Stomach (tissue), 9 donors: ENCODE results near the gene DHPS. TPM values are rescaled to one million over a fixed set of nuclear protein-coding genes. Genes with fewer than 3 reads are reported as not detected.

Experiments used
- DNase-seq, 2 donors: peaks; one replicate each; pipeline versions ENCODE4 v3.0.0 to v3.0.0-alpha.2; 2013 to 2019
- H3K27ac ChIP-seq, 5 donors: fragments of 200-600 bp in 4 of 5; sonication (generic) in 4 of 5; one replicate each; pipeline ENCODE4 v1.5.1; 2013 to 2019; ENCODE audit warnings: mild to moderate bottlenecking in 1 of 5, moderate library complexity in 1 of 5
- H3K27me3 ChIP-seq, 3 donors: fragments of 200-600 bp; sonication (generic); one replicate each; pipeline ENCODE4 v1.5.1; 2017 to 2019; ENCODE audit warnings: mixed run types in 1 of 3
- H3K36me3 ChIP-seq, 4 donors: fragments of 200-600 bp; sonication (generic); 1 replicate in 3 of 4; 2 replicates in 1 of 4; pipeline ENCODE4 v1.5.1; 2016 to 2019
- H3K4me1 ChIP-seq, 4 donors: fragments of 200-600 bp; sonication (generic); one replicate each; pipeline ENCODE4 v1.5.1; 2016 to 2019
- H3K4me3 ChIP-seq, 4 donors: fragments of 200-600 bp; sonication (generic) in 3 of 4; one replicate each; pipeline ENCODE4 v1.5.1; 2016 to 2019; ENCODE audit warnings: mild to moderate bottlenecking in 1 of 4
- H3K9me3 ChIP-seq, 4 donors: fragments of 200-600 bp; sonication (generic); one replicate each; pipeline ENCODE4 v1.5.1; 2016 to 2019
- EP300 ChIP-seq: sonication (generic); formaldehyde crosslinking; IDR thresholded peaks from one replicate; pipeline ENCODE4 v1.6.1; 2017; ENCODE audit warnings: antibody characterized with exemption
- POLR2A ChIP-seq, 4 donors: fragments of 450-650 bp; IDR thresholded peaks; one replicate each; pipeline ENCODE4 v1.6.1; 2016; ENCODE audit warnings: antibody characterized with exemption in 4 of 4, control low read depth in 2 of 4, mild to moderate bottlenecking in 1 of 4, moderate library complexity in 1 of 4
- POLR2AphosphoS5 ChIP-seq, 3 donors: sonication (generic); formaldehyde crosslinking; IDR thresholded peaks; one replicate each; pipeline ENCODE4 v1.6.1; 2016; ENCODE audit warnings: antibody characterized with exemption in 3 of 3
- WGBS, 5 donors: extraction: QIAGEN DNeasy Blood & Tissue Kit in 3 of 5; methylation state at CpG; one replicate each; pipeline versions ENCODE4 v1.1.5 to v1.1.7; 2013 to 2018; 5-methylcytosine and 5-hydroxymethylcytosine counted together
- intact Hi-C: fragments of 100-400 bp; cut with DNase I; formaldehyde crosslinking; loops from one replicate; pipeline ENCODE4 v1.15.1; 2023; ENCODE audit warnings: low total_unique reads
- polyA plus RNA-seq, 3 donors: library from polyadenylated mRNA; stranded (reverse); fragments of 200-250 nt; gene quantifications; one replicate each; pipeline ENCODE4 v1.2.3, GENCODE V29; 2013
- total RNA-seq, 5 donors: library from RNA; depleted of rRNA; stranded (reverse); fragments of >200 nt; gene quantifications; one replicate each; pipeline versions ENCODE4 v1.1.0 to v1.2.3, GENCODE V29; 2014 to 2016
- TF ChIP-seq, protein P1 (sequence below), 7 experiments: fragments of 450-650 bp in 4 of 7; fragments of 200-600 bp in 3 of 7; sonication (generic) in 3 of 7; IDR thresholded peaks; one replicate each; pipeline ENCODE4 v1.5.1; 2016 to 2019; ENCODE audit warnings: antibody characterized with exemption in 7 of 7, control low read depth in 2 of 7, mild to moderate bottlenecking in 1 of 7
- donor health status: healthy with polysubstance abuse.
- donor health status: Bipolar disorder and iron deficiency.
- donor health status: healthy.

DHPS gene
- total and polyA plus RNA-seq, 8 donors = 51.7 to 287 (median 75.5) TPM

DNA sequence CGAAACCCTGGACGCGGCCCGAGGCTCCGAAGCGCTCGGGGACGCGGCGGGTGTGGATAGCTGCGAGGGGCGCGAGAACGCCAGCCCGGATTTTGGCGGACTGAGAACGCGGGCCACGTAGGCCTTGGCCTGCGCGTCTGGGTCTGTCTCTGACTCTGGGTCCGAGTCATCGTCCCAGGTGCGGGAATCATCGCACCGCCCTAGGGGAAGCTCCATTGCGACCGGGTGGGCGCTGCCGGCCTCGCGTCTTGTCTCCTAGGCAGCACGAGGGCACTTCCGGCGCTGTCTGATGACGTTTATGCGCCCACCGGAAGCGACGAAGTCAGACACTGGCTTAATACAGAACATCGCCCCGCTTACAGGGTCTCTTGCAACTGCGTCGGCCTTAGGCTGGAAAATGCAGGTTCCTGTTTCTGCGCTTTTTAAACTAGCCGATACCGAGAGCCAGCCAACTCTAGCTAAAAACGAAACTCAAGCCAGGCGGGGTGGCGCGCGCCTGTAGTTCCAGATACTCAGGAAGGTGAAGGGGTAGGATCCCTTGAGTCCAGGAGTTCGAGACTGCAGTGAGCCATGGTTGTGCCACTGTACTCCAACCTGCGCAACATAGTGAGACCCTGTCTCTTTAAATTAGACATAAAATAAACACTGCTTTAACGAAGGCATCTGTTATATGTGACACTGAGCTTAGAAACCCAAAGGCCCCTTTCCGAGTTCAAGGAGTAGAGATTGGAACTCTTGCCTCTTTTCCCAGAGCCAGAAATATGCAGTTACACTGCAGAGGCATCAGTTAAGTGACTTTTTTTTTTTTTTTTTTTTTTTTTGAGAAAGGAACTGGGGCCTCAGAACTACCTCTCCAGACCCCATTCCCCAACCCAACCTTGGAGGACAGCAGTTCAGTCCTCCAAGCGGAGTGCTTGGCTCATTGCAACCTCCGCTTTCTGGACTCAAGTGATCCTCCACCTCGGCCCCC, 15.0 kb upstream of the DHPS start, which contains the start of gene FBXW9:
Gene FBXW9, minus strand, starts transcription at position 266 of the 970 bp plus-strand sequence. Its CDS starts 50 bp downstream, at position 216.
- Histone ChIP-seq H3K36me3 (peaks cover 13 to 36% (median 31%) of the 10 kb centered on the region in 4 donors), H3K27ac (peak within 1 kb of the TSS; percentile 81 to 94 (median 89)), H3K27me3 (no peaks in the 10 kb centered on the region), H3K4me3 (peak within 1 kb of the TSS; percentile 84 to 100 (median 96)), H3K4me1 (peaks cover 16 to 29% (median 28%) of the 10 kb centered on the region in 4 donors), H3K9me3 (no peaks in the 10 kb centered on the region)
- intact Hi-C loops = no loop called here
- TF ChIP-seq POLR2A (IDR thresholded peaks at IDR 0.05) (no peak), POLR2AphosphoS5 (IDR thresholded peaks at IDR 0.05) (peak; percentile 90 to 97 (median 91))
- TF ChIP-seq, protein P1, sequence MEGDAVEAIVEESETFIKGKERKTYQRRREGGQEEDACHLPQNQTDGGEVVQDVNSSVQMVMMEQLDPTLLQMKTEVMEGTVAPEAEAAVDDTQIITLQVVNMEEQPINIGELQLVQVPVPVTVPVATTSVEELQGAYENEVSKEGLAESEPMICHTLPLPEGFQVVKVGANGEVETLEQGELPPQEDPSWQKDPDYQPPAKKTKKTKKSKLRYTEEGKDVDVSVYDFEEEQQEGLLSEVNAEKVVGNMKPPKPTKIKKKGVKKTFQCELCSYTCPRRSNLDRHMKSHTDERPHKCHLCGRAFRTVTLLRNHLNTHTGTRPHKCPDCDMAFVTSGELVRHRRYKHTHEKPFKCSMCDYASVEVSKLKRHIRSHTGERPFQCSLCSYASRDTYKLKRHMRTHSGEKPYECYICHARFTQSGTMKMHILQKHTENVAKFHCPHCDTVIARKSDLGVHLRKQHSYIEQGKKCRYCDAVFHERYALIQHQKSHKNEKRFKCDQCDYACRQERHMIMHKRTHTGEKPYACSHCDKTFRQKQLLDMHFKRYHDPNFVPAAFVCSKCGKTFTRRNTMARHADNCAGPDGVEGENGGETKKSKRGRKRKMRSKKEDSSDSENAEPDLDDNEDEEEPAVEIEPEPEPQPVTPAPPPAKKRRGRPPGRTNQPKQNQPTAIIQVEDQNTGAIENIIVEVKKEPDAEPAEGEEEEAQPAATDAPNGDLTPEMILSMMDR (IDR thresholded peaks at IDR 0.05) = peak in 1 of 7 experiments; percentile 29
- 6 to 14% (median 9%) methylated on average over 15 to 59 of the region's 59 CpGs for whole genome bisulfite sequencing, 5 donors
- DNase-seq = peak; percentile 98

DNA sequence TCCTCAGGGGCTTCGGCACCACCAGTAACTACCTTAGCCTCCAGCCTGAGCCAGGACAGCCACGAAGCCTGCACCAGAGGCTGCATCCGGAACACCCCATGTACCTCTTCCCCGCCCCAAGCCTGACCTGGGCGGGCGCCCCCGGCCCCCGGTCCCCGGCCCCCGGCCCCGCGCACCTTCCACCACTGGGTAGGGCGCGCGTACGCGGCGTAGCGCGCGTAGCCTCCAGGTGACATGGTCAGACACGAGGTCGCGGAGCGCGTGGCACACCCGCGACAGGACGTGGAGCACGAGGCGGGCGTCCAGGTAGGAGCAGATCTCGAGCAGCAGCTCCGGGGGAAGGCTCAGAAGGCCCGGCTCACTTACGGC, 14.3 kb upstream of the DHPS start:
- TF ChIP-seq POLR2A (IDR thresholded peaks at IDR 0.05) (no peak), EP300 (no peak), POLR2AphosphoS5 (IDR thresholded peaks at IDR 0.05) (no peak)
- TF ChIP-seq, protein P1 (IDR thresholded peaks at IDR 0.05) = no peak
- H3K4me1 ChIP-seq = peaks cover 16 to 29% (median 28%) of the 10 kb centered on the region in 4 donors
- peak overlapping the region in 3 of 5 donors; percentile 88 to 91 (median 89) for H3K27ac ChIP-seq
- peak overlapping the region; percentile 84 to 100 (median 96) for H3K4me3 ChIP-seq
- intact Hi-C loops = no loop called here
- no peak for DNase-seq
- no peaks in the 10 kb centered on the region for H3K27me3 ChIP-seq
- peaks cover 7 to 29% (median 24%) of the 10 kb centered on the region in 4 donors for H3K36me3 ChIP-seq
- no peaks in the 10 kb centered on the region for H3K9me3 ChIP-seq
- WGBS, 5 donors = 2 to 16% (median 3%) methylated on average over 7 to 36 of the region's 36 CpGs

DNA sequence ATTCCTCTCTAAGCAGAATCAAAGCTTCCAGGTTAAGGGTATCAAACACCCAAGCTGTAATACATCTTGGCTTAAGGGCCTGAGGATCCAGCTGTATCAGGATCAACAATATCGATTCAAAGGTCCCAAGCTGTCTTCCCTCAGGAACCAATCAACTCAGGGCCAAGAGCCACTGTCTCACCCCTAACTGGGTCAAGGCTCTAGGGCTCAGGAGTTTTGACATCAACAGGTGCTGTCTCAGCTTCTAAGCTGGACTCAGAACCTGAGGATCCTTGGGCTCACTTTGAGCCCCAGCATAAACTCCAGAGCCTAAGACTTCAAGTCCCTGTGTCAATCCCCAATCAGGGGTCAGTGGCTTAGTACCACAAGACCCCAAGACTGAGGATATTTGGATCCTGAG, 13.8 kb upstream of the DHPS start:
- H3K4me1 ChIP-seq = peaks cover 16 to 29% (median 28%) of the 10 kb centered on the region in 4 donors
- no peak for DNase-seq
- no peaks in the 10 kb centered on the region for H3K9me3 ChIP-seq
- H3K27ac ChIP-seq = peak overlapping the region in 1 of 5 donors; percentile 88
- H3K36me3 ChIP-seq = peaks cover 2 to 24% (median 20%) of the 10 kb centered on the region in 4 donors
- WGBS, 5 donors = 66 to 80% (median 67%) methylated on average over 1 of the region's 1 CpG
- H3K27me3 ChIP-seq = no peaks in the 10 kb centered on the region
- intact Hi-C loops = no loop called here
- H3K4me3 ChIP-seq = peak overlapping the region; percentile 84 to 100 (median 96)
- TF ChIP-seq POLR2AphosphoS5 (IDR thresholded peaks at IDR 0.05) (no peak), EP300 (no peak), POLR2A (IDR thresholded peaks at IDR 0.05) (no peak)
- TF ChIP-seq, protein P1 (IDR thresholded peaks at IDR 0.05) = no peak

DNA sequence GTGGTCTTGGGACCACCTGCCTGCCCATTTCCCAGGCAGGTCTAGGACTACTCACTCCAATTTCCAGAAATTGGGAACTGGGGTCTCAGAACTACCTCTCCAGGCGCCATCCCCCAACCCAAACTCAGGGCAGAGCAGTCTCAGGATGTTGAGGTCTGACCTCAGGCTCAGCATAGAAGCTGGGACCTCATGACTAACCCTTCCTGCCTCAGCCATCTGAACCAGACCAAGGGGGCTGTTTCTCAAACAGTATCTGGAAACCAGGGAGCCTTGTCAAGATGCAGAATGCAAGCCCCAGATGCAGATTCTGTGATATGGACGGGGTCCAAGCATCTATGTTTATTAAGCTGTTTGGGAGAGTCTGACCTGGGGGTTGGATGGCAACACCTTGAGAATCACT, 13.4 kb upstream of the DHPS start:
- Histone ChIP-seq H3K4me3 (peak overlapping the region in 1 of 4 donors; percentile 96), H3K36me3 (peaks cover 0 to 20% (median 16%) of the 10 kb centered on the region in 4 donors), H3K4me1 (peaks cover 16 to 29% (median 28%) of the 10 kb centered on the region in 4 donors), H3K9me3 (no peaks in the 10 kb centered on the region), H3K27me3 (no peaks in the 10 kb centered on the region), H3K27ac (no peak overlapping the region)
- 64 to 74% (median 70%) methylated on average over 2 of the region's 2 CpGs for WGBS, 5 donors
- no peak for DNase-seq
- intact Hi-C loops = no loop called here
- TF ChIP-seq, protein P1 (IDR thresholded peaks at IDR 0.05) = no peak
- TF ChIP-seq POLR2A (IDR thresholded peaks at IDR 0.05) (no peak), POLR2AphosphoS5 (IDR thresholded peaks at IDR 0.05) (no peak), EP300 (no peak)
